ENCODE data around the gene RBFOX1.

RBFOX1 gene

DNA sequence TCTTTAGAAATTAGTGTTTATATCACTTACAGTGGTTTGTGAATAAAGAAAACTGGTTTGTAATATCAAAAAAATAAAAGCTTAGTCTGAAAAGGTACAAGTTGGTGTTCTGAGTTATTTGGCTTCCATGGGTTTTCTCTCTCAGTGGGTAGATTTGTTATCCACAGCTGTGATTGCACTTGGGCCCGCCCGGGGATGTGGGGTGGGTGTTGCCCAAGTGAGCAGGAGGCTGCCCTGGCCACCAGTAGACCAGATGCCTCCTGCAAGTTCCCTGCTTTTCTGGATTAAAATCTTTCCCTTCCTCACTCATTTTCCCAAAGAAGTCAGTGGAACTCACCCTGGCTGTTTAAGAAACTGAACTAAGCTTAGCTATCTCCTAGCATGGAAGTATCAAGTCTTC is 380.6 kb downstream of the RBFOX1 start:
- no peak for DNase-seq

DNA sequence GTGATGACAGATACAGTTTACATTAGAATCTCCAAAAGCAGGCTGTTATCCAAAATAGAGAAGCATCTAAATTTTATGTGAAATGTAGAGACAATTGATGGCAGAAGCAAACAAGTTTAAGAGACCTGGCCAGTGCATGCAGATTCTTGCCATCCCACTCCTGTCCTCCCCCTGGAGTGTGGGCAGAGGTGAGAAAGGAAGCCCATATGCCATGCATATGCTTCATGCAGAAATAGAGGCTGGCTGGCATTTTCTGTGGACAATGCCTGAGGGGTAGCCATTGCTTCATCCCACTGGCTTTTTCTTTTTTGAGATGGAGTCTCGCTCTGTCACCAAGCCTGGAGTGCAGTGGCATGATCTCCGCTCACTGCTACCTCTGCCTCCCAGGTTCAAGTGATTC is 382.1 kb downstream of the RBFOX1 start:
- DNase-seq: no peak

DNA sequence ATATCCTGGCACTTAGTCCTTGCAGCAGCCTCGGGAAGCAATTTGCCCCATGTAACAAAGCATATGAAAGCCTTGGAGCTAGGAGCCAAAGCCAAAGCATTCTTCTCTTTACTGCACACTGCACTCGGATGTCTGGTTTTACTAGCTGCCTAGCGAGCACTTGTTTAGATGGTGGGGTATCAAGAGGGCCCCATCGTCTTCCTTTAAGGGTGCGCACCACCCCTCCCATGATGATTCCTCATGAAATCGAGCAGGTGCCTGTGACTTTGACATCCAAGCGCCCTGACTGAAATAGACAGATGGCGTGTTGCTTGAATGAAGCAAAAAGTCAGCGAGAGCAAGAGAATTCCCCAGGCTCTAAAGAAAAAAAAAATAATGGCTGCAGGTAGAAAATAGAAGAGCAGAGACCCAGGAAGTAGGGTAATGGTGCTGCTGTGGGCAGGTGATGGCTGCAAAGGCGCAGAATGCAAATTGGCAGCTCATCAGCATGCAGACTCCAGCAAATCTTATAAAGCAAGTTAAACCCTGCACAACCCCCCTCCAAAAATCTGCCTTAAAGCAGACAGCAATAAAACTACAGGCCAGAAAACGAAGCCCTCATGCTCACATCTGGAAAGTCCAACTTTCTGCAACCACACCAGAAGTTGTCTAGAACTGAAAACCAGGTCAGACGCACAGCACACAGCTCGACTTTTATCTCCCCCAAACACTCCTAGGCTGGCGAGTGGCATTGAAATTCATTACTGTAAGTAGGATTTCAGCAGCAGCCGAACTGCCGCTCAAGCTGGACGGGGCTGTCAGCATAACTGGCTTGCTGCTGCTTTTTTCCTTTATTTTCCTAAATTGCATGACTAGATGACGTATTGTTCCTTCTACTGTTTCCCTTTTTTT is 384.3 kb downstream of the RBFOX1 start:
- no peak for DNase-seq

DNA sequence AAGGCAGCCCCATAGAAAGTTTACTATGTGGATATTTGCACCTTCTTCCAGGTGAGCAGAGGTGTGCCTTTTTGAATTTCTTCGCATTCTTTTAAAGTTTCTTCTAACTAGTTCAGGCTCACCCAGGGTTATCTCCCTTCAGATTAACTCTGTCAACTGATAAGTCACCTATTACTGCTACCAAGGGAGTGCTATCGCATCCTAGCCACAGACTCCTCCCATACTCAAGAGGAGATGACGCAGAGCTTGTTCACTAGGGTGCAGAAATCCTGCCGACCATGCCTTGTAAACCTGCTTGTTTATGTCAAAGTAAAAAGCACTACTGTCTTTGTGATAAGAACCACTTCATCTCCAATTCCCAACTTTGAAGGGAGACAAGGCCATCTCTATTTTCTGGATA is 390.1 kb downstream of the RBFOX1 start:
- no peak for DNase-seq

DNA sequence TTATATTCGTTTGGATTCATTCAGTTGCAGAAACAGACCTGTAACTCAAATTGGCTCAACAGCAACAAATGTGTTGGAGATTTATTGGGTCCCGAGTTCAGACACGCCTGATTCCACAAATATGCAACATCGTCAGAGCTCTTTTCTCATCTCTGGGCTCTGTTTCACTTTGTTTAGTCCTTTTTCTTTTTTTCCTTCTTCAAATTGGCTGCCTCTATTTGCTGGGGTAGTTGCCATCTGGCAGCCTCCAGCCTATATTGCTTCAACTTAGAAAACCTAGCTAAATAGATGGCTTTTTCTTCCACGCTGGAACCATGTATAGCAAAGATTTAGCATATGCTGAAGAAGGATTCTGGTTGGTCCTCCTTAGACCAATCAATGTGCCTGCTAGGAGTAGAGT is 398.5 kb downstream of the RBFOX1 start:
- DNase-seq: no peak

DNA sequence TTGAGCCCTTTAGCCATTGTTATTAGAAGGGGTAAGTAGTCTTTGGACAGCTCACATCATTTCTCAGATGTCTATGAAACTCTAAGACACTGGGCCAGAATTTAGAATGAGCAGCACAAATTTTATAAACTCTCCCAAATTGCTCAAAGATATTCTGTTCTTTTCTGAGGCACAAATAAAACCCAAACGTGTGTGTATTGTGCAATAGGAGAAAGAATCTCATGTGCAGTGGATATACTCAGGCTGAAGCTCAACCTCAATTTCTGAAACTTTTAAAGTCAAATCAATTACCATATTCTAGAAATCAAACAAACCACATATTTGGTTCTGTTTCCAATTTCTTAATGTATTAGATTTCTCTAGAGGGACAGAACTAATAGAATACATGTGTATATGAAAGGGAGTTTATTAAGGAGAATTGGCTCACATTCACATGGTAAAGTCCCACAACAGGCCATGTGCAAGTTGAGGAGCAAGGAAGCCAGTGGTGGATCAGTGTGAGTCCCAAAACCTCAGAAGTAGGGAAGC is 403.6 kb downstream of the RBFOX1 start:
- DNase-seq: no peak

DNA sequence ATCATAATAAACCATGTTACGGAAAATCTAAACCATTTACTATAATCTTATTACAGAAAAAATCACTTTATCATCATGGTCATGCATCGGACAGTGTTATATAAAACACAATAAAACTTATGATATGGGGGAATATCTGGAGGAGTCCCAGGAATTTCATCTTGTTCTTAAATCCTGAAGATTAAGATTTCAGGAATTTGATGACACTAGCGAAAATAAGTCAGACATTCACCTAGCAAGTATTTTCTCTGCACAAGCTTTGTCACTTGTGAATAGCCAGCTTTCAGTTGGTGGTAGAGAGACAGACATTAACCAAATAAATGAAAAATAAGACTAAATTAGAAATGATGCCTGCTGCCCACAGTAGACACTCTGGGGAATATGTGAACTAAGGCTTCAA is 410.0 kb downstream of the RBFOX1 start:
- DNase-seq: no peak

DNA sequence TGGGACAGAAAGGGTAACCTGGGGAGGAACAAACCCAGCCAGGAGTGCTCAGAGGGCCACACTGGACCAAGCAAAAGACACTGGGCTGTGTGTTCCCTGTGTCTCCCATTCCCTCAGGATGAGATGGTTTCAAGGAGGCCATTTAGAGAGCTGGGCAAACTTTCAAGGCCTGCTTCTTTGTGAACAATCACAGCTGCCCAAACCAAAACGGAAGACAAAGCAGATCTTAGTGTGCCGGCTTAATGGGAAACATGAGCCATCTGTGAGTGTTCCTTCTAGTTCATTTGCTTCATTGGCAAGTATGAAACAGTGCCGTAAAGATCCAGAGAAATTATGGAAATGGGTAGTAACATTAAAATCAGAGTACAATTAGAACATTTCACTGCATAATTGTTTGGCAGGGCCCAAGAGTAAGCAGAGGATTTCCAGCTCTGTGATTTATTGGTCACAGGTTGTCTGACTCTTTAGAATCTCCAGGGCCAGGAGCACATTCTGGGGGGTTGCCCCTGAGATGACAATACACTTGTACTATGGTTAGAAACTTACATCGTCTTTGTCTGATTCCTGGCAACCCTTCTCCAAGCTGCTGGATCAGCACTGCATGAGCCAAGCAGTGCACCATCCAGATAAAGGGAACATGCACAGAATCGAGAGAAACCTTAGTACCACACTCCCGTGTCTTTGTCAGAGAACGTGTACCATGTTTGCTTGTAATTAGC is 412.1 kb downstream of the RBFOX1 start:
- DNase-seq: no peak

DNA sequence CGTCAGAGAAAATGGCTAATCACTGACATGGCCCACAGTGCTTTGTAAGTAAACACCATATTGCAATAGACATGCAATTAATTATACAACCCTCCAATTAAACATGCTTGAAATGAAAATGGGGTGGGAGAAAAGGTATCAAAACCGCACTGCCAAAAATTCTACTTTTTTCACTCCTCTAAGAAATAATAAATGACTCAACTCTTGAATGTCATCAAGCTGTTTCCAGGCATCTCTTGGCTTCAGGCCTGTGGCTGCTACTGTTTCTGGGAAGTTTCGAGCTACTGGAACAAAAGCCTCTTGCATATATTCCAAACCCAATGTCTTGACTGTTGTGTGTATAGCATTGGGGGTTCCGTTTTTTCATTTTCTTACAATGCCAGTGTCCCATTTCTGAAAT is 412.6 kb downstream of the RBFOX1 start:
- DNase-seq: no peak

DNA sequence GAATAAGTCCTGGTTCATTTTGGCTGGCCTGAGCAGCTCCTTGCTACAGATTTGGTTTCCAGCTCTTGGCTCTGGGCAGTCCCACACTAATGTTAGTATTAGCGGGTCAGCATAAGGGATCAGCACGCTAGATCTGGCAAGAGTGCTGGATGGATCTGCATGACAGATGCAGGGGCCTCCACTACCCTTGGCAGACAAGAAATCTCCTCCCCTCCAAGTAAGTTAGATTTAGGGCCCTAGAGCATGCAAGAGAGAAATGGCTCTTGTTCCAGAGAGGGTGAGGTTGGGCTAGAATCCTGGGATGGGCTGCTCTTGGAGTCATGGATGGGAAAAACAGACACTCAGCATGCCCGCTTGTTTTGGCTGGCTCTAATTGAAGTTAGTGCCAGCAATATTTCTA is 414.3 kb downstream of the RBFOX1 start:
- DNase-seq: no peak

DNA sequence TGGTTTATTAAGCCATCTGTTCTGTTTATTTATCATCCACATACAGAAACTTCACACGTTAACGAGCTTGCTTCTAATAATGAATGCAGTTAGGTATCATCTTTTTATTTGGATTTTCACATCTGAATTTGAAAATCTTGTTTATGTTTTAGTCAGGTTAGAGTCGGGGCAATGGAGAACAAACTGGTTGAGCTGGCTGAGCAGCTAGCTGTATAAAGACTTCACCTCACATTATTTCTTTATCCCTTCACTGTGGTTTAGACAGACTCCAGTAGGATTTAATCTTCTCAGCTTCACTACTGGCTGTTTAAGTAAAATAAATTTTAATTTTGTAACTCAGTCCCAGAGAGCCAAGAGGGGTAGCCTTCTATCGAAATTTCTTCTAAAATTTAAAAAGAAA is 415.9 kb downstream of the RBFOX1 start:
- no peak for DNase-seq

DNA sequence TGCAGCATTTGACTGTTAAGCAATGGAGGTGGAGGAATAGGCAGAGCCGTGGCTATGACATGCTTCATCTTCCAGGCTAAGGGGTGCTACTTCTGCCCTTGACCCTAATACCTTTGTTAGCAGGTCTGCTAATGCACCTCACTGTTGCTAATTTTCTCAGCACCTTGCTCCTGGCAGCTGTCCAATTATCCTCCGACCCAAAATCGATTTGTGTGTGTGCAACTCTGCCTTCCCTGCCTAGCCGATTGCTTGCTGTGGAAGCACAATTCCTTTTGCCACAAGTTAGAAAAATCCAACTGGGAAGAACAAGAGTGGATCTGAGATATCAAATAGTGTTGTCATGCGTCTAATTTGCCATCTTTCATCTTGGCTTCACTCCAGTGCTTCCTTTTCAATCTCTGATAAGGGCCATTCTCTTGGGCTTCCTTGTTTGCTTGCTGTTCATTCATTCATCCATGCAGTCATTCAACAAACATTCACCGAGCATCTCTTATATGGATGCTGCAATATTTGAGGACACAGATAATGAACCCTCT is 422.8 kb downstream of the RBFOX1 start:
- no peak for DNase-seq

All from stimulated activated CD4-positive, alpha-beta T cell treated with anti-CD3 and anti-CD28 coated beads, Interleukin-2, amount 100 ng/mL, for 48 hours (primary cell).